GDM1 (cell line): ENCODE measurements around the gene UBR3.
"Not testable (repeated sequence)": the region's sequence is repeated elsewhere in the genome, so short reads cannot be mapped to it uniquely, and the experiment has no call there.

ENCODE experiments used
- DNase-seq: peaks from one replicate; lab custom pipeline; 2025; lab: John Stamatoyannopoulos, UW

The UBR3 gene

GRCh38 chr2:170113168-170113894 lies 286.1 kb downstream of the UBR3 start:
- DNase-seq: no peak

- no peak for DNase-seq
Observed at GRCh38 chr2:170115501-170116229, 288.4 kb downstream of the UBR3 start.

GRCh38 chr2:170118641-170119040 lies 291.4 kb downstream of the UBR3 start:
- no peak for DNase-seq

- DNase-seq: not testable (repeated sequence)
Observed at GRCh38 chr2:170119326-170119725, 292.1 kb downstream of the UBR3 start.

DNA sequence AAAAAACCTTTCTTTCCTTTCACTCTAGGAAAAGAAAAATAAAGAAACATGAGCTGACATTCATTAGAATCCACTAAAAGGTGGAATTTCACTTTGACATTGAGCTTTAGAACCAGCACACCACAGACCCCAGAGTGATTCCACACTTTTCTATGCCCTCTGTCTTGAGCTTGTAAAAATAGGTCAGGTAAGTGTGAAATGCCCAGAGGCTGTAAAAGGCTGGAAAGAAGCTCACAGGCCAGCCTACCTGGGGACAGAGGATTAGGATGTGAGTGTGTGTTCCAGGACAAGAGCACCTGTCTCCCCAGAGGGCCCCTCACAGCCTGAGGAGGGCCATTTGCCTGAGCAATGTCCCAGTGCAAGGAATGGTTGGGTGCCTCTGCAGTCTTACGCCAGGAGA lies 294.4 kb downstream of the UBR3 start:
- no peak for DNase-seq

DNA sequence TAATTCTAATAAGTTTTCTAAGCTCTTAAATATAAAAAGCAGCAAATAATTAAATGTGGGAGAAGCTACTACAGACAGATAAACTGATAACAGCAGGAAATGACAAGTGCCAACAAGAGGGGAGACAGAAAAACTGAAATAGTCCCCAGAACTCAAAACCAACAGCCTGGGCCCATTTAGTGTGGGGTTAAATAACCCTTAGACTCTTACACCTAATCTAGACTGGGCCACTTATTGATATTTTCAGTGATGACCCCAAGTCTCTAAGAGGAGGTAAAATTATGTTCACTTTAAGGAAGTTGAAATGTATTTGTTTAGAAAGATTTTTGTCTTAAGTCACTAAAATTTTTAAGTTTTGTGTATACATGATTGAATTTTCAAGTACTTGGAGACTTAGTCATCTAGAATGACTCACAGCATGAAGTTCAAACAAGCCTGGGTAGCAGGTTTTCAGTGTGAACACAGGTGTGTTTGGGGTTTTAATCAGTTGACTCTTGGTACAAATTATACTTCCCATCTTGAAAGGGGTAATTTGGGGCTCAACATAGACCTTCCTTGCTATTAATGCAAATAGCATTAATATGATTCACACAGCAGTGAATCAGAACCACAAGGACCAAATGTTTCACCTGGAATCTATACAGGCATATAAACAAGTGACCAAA lies 295.8 kb downstream of the UBR3 start:
- no peak for DNase-seq

DNA sequence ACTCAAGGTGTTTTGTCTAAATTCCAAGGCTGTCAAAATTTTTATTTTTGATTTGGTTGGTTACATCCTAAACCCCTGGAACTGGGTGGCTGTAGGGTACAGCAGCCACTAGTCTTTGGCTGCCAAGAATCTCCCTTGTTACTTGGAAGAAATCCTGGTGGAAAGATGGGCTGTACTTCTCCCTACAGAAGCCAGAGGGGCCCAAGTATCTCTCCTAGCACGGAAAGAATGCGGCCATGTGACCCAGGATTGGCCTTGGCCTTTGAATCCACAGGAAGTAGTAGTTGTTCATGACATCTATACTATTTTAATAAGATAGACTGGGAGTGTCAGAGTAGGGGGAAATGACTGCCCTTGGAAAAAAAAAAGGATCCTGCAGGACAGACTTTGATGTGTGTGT lies 296.3 kb downstream of the UBR3 start:
- no peak for DNase-seq

GRCh38 chr2:170126138-170126728 lies 299.0 kb downstream of the UBR3 start:
- not testable (repeated sequence) for DNase-seq
